Measurements from ENCODE around the gene HOMER1. TPM values are rescaled to one million over a fixed set of nuclear protein-coding genes. Genes with fewer than 3 reads are reported as not detected.
A peak's percentile ranks its signal among the peaks of the same experiment; 100 is the strongest.
"Not testable (repeated sequence)": the region's sequence is repeated elsewhere in the genome, so short reads cannot be mapped to it uniquely, and the experiment has no call there.

The HOMER1 gene
- polyA plus RNA-seq, 1 donor = 30.0 TPM

DNA sequence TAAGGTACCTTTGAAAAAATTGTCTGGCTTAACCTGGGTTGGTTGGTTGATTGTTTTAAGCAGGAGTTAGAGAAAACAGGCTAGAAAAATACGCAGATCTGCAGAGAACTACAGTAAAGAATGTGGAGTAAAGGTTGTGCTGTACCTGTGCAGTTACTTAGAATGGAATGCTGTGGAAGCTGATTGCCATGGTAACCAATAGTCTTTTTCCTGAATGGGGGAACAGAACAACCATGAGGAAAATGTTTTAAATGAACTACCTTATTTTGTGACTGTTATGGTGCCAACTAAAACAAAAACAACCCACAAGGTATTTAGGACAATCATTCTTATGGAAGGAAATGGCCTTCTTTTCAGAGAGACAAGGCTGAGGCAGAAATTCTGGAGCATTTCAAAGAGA is 4.8 kb upstream of the HOMER1 start:
- peak; percentile 20 for DNase-seq

DNA sequence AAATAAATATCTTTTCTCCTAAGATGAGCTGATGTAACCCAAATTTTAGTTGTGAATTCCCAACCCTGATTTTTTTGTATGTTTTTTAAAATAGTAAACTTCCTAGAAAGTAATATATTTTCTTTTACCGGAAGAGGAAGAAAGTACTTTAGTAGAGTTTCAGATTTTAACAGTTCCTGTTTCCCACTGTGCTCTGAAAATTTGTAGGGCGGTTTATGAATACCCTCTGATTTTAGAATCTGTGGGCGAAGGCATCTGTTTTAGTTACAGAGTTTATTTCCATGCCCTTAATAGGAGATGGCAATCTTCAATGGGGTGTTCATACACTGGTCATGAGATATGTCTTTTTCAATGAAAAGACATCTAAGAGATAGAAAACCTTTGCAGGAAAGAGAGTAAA is 3.7 kb upstream of the HOMER1 start:
- DNase-seq = no peak

DNA sequence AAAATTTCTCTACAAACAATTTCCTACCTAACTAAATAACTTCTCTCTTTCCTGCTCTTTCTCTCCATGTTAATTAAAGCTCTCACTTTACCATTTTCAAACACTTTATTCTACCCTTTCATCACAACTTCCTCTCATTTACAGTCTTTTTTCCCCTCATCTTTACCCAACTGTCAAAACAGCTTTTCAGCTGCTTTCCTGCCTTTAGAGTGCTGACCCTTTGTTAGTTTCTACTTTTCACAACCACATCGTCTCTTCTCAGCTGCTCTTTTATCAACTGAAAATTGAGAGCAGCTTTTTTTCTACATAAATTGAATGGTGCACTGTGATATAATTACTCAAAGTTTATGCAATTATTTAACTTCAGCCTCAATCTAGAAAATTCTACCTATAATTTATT is 3.1 kb upstream of the HOMER1 start:
- no peak for DNase-seq

DNA sequence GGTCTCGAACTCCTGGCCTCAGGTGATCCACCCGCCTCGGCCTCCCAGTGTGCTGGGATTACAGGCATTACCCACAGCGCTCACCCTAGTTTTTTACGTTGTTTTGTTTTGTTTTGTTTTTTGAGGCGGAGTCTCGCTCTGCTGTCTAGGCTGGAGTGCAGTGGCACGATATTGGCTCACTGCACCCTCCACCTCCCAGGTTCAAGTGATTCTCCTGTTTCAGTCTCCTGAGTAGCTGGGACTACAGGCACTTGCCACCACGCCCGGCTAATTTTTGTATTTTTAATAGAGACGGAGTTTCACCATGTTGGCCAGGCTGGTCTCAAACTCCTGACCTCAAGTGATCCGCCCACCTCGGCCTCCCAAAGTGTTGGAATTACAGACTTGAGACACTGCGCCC is 2.4 kb upstream of the HOMER1 start:
- DNase-seq = not testable (repeated sequence)

DNA sequence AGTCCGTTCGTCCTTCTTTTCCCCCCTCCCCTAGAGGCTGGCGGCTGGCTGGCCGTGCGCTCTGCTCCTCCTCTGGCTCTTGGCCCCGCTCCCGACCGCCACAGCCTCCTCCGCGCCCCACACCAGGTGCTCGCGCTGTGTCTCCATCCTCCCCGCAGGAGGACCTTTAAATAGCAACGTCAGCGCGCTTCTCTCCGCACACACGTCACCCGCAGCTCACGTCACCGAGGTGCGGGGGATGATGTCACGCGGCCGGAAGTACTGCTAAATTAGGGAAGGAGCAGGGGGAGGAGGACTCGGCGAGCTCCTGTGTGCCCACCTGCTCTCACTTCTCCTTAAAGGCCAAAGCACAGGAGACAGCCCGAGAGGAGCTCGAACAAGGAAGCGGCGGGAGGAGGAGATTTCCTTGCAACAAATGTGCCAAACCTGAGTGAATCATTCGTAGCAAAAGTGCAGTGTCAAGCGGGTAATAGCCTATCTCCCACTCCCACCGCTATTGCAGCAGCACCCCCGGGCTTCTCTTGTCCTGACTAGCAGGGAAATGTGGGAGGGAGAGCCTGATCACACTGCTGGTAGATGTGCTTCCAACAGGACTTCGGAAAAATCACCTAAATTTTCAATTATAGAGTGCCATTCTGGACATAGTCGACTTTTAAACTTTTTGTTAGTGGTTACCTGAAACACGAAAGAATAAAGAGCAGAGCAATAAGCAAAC is 614 bp upstream of the HOMER1 start:
- DNase-seq = peak; percentile 93

DNA sequence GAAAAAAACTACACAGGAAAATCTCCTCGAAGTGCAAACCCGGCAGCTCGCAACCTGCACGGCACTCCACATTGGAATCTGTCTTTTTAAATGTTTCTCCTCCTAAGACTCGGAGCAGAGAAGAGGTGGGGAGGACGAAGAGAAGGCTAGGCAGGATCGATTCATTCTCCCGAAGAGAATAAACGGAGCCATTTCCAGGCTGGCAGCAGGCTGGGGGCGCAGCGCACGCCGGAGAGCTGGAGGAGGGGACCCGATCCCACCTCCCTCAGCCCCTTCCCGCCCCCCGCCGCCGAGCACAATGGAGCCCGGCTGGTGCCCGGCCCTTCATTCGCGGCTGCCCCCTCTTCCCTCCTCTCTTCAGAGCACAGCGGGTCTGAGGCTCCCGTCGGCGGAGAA is 628 bp downstream of the HOMER1 start:
- DNase-seq = no peak

DNA sequence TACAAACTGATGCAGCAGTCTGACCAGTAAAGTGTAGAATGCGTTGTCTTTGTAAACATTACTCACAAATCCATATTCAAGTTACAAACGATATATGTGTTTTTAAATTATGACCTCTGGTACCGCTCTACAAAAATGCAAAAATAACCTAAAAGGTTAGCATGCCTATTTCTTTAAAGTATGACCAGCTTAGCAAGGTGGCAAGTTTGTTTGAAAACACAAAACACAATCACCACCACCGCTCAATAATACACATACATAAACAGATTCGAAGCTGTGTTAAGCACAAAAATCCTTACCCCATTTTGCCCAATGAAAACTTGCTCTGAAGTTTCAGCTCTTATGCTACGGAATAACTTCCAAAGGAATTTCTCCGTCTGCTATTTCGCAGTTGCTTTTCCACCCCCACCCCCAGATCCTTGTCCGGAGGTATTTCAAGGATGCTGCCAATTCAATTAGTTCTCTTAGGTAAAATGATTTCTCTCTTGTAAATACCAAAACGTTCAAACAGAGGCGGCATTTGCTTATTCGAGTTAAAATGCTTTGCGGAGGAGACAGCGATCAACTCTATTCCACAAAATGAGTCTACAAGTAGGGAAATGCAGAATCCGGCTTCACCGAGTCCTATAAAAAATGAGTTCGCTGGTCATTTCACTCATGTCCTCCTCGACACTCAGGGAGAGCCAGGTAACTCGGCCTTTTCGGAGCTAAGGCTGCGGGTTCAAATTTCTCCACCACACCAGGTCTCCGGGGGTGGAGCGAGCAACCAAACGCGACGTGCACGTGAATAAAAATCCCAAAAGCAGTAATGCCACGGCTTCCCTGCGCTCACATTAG is 1.2 kb downstream of the HOMER1 start:
- peak; percentile 50 for DNase-seq

DNA sequence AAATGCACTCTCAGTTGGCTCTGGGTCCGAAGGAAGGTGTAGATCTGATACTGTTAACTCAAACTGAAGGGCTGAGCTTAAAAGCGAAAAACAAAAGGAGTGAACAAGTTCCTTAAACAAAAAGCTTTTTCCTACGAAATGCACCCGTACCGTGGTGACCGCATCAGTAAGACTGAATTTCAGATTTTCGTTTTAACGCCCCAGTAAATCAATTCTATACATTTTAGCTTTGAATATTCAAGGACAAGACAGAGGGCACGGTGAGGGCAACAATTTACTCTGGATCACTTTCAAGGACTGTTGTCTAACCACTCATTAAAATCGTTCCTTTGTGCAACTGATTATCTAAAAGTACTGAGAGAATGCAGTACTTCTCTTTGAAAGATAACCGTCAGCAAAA is 1.9 kb downstream of the HOMER1 start:
- peak; percentile 22 for DNase-seq

DNA sequence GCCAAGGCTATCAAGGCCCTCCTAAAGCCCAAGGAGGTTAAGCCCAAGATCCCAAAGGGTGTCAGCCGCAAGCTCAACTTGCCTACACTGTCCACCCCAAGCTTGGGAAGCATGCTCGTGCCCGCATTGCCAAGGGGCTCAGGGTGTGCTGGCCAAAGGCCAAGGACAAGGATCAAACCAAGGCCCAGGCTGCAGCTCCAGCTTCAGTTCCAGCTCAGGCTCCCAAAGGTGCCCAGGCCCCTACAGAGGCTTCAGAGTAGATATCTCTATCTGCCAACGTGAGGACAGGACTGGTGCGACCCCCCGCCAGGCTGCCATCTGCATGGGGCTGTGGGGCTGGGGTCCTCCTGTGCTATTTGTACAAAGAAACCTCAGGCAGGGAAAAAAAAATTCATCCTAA is 3.3 kb downstream of the HOMER1 start:
- no peak for DNase-seq

DNA sequence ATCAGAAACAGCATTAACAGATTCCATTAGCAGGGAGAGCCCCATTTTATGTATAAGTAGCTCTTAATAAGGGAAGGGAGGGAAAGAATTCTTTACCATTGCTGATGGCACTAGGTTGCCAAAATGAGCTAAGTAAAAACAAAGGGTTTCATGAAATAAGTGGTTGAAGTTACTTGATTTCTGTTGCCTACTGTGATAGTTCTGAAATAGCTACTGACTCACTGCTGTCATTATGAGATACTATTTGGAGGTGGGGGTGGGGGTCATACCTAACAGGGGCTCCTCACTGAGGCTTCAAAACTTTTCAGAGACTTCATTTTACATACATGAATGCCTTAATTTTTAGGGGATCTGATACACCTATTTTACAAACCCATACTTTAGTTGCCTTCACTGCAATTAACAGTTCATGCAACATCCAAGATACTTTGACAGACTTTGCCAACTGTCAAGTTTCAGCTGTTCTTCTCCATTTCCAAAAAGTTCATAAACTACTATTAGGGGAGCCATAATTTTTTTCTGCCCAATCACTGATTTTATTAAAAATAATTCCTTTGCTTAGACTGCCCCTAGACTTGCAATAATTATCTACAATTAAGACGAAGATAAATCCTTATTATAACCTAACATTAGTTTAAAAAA is 4.6 kb downstream of the HOMER1 start:
- no peak for DNase-seq

DNA sequence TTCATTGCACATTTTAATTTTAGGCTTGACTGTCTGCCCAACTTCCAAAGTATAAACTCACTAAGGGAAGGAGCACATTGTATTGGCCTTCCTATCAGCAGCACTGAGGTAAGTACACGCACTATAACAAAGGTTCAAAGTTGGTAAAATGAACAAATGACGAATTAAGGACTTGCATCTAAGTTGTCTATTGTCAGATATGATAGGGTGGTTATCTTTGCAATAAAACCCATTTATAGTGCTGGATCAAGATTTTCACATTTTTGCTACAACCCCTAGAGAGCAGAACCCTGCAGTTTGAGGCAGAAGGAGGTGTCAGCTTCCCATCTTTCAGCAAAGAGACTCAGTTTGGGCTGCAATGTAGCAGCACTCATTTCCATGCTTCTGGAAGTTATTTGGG is 5.1 kb downstream of the HOMER1 start:
- no peak for DNase-seq

DNA sequence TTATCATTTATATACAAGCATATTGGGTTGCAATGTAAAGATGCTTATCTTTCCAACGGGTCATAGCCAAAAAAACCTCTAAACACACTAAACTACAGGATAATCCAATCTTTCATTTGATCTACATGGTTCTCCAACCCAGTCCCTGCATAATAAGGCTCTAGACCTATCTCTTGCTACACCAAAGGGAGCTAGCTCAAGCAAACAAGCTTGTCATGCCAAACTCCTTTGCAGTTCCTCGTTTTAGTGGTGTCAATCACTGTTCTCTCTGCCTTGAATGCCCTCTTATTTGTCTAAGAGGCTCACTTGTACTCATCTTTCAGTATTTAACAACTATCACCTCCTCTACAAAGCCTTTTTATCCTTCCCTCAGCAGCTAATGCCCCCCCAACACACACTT is 5.6 kb downstream of the HOMER1 start:
- no peak for DNase-seq

DNA sequence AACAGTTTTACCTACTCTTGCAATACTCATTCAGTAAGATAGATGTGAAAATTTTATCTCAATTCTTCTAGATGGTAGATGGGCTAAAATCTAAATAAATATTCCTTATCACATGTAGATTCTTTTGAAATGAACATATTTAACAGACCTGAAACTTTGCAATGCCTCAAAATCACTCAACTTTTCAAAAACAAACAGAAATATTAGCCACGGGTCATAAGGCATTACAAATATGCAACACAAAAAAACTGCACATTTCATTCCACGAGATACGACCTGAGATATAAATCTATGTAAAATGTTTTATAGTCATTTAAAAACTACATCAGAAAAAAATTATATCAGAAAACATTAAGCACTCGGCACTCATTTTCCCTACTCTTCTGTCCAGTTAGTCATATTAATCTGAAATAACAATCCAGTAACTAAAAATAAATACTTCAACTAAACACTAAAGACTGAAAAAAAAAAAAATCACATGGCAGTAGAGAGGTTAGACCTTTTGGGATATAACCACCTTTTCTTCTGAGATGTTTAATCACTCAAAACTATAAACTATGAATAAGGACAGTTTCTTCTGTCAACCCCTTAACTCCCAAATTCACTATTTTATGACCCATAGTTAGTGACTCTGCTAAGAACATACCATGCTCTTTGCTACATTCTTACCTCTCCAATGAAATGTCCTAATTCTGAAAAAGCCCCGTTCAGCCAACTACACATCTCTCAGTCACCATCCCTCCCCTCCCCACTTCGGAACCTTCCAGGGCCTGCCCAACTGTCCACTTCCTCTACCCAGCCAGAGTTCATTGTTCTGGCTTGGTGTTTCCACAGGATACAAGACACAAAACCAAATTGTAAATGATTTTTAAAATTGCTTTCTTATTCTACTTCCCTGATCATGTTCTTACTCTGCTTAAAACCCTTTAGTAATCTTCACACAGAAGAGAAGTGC is 6.4 kb downstream of the HOMER1 start:
- no peak for DNase-seq

DNA sequence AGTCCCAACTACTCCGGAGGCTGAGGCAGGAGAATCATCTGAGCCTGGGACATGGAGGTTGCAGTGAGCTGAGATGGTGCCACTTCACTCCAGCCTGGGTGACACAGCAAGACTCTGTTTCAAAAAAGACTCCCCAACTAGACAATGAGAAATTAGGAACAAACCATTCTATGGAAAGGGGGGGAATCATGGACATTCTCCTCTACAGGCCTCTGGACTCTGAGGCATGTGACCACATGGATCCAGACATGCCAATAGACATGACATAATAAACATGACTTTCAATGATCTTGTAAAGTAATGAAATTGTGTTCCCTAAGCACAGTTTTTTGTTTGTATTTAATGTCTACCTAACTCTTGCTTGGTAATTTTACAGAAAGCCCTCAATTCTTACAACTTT is 8.8 kb downstream of the HOMER1 start:
- no peak for DNase-seq

DNA sequence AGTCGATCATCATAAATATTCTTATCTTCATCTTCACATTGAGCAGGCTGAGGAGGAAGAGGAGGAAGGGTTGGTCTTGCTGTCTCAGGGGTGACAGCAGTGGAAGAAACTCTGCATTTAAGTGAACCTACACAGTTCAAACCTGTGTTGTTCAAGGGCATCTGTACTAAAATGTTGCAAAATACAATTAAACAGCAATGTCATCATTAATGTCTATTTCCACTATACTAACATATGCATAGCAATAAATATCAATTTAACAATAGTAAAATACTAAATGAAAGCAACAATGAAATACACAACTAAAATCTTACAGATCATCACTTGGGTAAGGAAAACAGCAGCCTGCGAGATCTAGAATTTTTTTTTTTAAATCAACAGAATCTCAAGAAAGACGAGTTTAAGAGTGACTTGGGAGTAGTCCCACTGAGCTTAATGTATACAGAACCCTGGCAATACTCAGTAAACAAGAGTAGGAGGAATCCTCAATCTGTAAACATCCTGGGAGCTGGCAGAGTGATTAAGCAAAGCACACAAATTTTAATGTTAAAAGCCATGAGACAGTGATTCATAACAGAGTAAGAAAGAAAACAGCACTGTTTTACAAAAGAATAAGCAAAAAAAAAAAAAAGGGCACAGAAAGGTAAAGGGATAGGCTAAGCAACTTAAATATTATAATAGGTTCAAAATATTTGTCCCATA is 10.0 kb downstream of the HOMER1 start:
- no peak for DNase-seq

DNA sequence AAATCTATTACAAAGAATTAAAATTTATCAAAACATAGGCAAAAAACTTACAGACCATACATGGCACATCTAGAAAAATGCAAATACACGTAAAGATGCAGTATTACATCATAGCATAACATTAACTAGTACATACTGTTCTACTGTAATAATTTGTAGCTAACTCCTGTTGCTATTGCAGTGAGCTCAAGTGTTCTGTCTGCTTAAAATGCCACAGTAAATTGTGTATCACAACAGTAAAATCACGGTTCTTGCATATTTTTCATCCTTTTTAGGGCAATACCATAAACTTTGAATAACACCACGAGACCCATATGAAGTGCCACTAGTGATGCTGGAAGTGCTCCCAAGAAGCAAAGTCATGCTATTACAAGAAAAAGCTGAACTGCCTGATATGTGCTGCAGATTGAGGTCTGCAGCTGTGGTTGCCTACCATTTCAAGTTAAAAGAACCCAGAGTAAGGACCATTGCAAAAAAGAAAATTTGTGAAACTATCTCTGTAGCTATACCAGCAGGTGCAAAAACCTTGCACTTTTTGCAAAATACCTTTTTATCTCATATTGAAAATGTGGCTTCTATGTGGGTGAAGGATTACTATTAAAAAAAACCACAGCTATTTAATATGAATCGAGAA is 14.2 kb downstream of the HOMER1 start:
- DNase-seq = no peak

DNA sequence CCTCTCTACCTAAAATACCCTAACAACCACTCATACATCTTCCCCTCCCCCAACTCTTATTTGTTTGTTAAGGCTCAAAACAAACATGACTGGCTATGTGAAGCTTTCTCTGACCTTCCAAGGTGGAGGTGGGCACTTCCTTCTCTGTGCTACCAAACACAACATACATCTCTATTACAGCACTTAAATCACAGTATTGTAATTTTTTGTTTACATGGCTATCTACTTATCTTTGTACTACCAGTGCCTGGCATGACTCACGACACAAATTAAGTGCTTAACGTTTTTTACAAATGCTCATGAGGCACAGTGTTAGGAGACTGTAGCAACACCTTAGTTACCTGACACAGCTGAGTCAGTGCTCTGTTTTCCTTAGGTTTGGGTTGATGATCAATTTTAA is 18.6 kb downstream of the HOMER1 start:
- DNase-seq = no peak

DNA sequence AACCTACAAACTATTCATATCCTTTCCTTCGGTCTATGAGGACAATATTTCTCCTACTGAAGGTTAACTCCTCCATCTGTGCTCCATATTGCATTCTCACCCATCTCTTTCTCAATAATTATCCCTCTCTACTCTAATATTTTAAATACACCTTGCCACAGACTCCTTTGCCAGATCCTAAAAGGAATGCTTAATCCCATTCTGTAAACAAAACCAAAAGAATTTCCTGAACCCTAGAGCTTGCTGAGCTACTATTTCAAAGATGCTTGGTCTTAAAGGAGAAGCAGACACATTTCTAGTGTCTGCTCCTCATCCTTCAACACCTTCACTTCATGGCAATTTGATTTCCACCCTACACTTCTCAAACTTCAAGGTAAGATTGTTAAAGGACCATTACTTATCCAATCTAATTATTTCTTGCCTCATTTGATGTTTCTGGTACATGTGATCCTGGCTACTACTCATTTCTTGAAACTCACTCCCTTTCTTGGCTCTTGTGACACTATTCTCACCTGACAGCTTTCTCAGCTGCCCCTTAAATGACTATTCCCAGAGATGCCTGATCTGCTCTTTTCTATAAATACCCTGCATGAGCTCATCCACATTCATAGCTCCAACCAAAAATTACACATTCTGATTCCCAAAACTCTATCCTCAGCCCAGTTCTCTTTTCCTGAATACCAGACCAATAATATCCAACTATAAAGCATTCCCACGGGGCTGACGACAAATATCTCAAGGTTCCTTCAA is 20.2 kb downstream of the HOMER1 start:
- DNase-seq = no peak

DNA sequence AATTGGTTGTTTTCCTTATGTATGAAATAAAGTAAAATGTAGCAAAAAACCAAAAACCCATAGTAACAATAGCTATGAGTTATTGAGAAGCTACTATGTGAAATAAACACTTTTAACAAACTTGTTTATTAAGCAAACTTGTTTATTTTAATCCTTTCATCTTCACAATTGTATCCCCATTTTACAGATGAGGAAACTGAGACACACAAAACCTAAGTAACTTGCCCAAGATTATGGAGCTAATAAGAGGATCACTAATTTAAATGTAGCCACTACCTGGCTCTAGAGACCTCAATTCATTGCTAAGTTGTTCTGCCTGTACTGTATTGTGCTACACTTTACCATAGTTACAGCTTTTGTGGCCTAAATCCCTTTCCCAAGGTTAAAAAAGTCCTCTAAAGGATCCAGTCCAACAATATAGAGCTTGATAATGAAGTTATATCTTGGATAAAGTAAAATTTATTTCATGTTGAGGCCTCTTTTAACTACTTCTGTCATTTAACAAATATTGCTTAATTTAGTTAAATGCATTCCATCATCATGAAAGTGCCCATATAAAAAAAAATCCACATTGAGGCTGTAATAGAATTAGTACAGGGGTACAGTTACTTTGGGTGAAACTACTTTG is 22.1 kb downstream of the HOMER1 start:
- no peak for DNase-seq
